GM12865 (cell line): ENCODE results near the gene DCLK1.

Experiments used
- DNase-seq: peaks from one replicate; pipeline ENCODE4 v3.0.0; 2010; ENCODE audit warnings: low read depth
- H3K4me3 ChIP-seq: 2 replicates; pipeline ENCODE4 v1.5.1; 2011; ENCODE audit warnings: mild to moderate bottlenecking, low read depth, low read length, control low read depth
- CTCF ChIP-seq: IDR thresholded peaks from 2 replicates; pipeline ENCODE4 v1.5.1; 2011; ENCODE audit warnings: low read length, control low read depth, low read depth, inconsistent platforms; ENCODE audit not compliant: insufficient read depth; ENCODE audit errors: missing control alignments

Gene DCLK1

GRCh38 chr13:35789335-35790165 is 341.6 kb downstream of the DCLK1 start:
- no peak overlapping the region for H3K4me3 ChIP-seq
- TF ChIP-seq CTCF, result peak; percentile 45
- DNase-seq, result peak; percentile 44

- no peak for TF ChIP-seq CTCF
- no peak for DNase-seq
- no peak overlapping the region for H3K4me3 ChIP-seq
Observed at GRCh38 chr13:35787937-35788336, 343.2 kb downstream of the DCLK1 start.

- no peak overlapping the region for H3K4me3 ChIP-seq
- TF ChIP-seq CTCF, result no peak
- no peak for DNase-seq
Observed at GRCh38 chr13:35785576-35786303, 345.4 kb downstream of the DCLK1 start.

GRCh38 chr13:35784286-35784951 is 346.8 kb downstream of the DCLK1 start:
- H3K4me3 ChIP-seq, result no peak overlapping the region
- no peak for DNase-seq
- no peak for TF ChIP-seq CTCF

- no peak for DNase-seq
- TF ChIP-seq CTCF, result no peak
- H3K4me3 ChIP-seq, result no peak overlapping the region
Observed at GRCh38 chr13:35782793-35783192, 348.4 kb downstream of the DCLK1 start.

GRCh38 chr13:35781036-35782000 is 349.9 kb downstream of the DCLK1 start:
- DNase-seq, result no peak
- no peak for TF ChIP-seq CTCF
- H3K4me3 ChIP-seq, result no peak overlapping the region
